Vagina (tissue), 2 donors: Measurements from ENCODE around the gene PKD1L1. TPM values are rescaled to one million over a fixed set of nuclear protein-coding genes. Genes with fewer than 3 reads are reported as not detected.

ENCODE experiments used
- DNase-seq, 2 donors: peaks; one replicate each; pipeline ENCODE4 v3.0.0-alpha.2; 2017; ENCODE audit errors: extremely low spot score in 2 of 2
- H3K27ac ChIP-seq: fragments of 200-600 bp; sonication (generic); one replicate; pipeline ENCODE4 v1.5.1; 2019
- H3K27me3 ChIP-seq: fragments of 200-600 bp; sonication (generic); one replicate; pipeline ENCODE4 v1.5.1; 2019
- H3K36me3 ChIP-seq, 2 donors: fragments of 200-600 bp; sonication (generic); one replicate each; pipeline ENCODE4 v1.5.1; 2017 to 2019
- H3K4me1 ChIP-seq: fragments of 200-600 bp; sonication (generic); one replicate; pipeline ENCODE4 v1.5.1; 2019
- H3K4me3 ChIP-seq, 2 donors: fragments of 200-600 bp; sonication (generic); 1 replicate in 1 of 2; 2 replicates in 1 of 2; pipeline ENCODE4 v1.5.1; 2016 to 2019
- H3K9me3 ChIP-seq: fragments of 200-600 bp; sonication (generic); one replicate; pipeline ENCODE4 v1.5.1; 2019
- CTCF ChIP-seq, 3 experiments: fragments of 450-650 bp in 2 of 3; fragments of 200-600 bp in 1 of 3; sonication (generic) in 1 of 3; IDR thresholded peaks; one replicate each; pipeline ENCODE4 v1.5.1; 2017 to 2019; ENCODE audit warnings: antibody characterized with exemption in 3 of 3, mild to moderate bottlenecking in 2 of 3, moderate library complexity in 2 of 3
- POLR2A ChIP-seq, 2 donors: fragments of 450-650 bp; IDR thresholded peaks; one replicate each; pipeline ENCODE4 v1.6.1; 2017; ENCODE audit warnings: antibody characterized with exemption in 2 of 2, mild to moderate bottlenecking in 2 of 2, moderate library complexity in 2 of 2
- POLR2AphosphoS5 ChIP-seq, 2 donors: sonication (generic); formaldehyde crosslinking; IDR thresholded peaks; one replicate each; pipeline ENCODE4 v1.9.0; 2017; ENCODE audit warnings: antibody characterized with exemption in 2 of 2, mild to moderate bottlenecking in 2 of 2, low read depth in 1 of 2; ENCODE audit not compliant: insufficient read depth in 1 of 2
- intact Hi-C: fragments of 100-400 bp; cut with DNase I; formaldehyde crosslinking; loops from one replicate; pipeline ENCODE4 v1.15.1; 2023
- total RNA-seq: library from RNA; depleted of rRNA; stranded (reverse); fragments of >200 nt; gene quantifications from one replicate; pipeline ENCODE4 v1.2.3, GENCODE V29; 2016

Gene PKD1L1
- total RNA-seq, 1 donor from 2014 or later, result 0.49 TPM

- Histone ChIP-seq H3K4me3 (no peak overlapping the region), H3K27ac (no peak overlapping the region), H3K4me1 (peaks cover 5% of the 10 kb centered on the region), H3K36me3 (no peaks in the 10 kb centered on the region), H3K9me3 (no peaks in the 10 kb centered on the region), H3K27me3 (no peaks in the 10 kb centered on the region)
- no peak for TF ChIP-seq POLR2A (IDR thresholded peaks at IDR 0.05)
- no peak for TF ChIP-seq CTCF (IDR thresholded peaks at IDR 0.05)
- no peak for TF ChIP-seq POLR2AphosphoS5 (IDR thresholded peaks at IDR 0.05; ENCODE audit: insufficient read depth in 1 of 2, low read depth in 1 of 2)
- DNase-seq, result no peak
- intact Hi-C loops, result no loop called here
These were observed 183.5 kb downstream of the PKD1L1 start for GRCh38 chr7:47764746-47765145.

GRCh38 chr7:47763063-47763974, 184.9 kb downstream of the PKD1L1 start:
- H3K27me3 ChIP-seq, result no peaks in the 10 kb centered on the region
- H3K4me1 ChIP-seq, result peaks cover 13% of the 10 kb centered on the region
- H3K36me3 ChIP-seq, result no peaks in the 10 kb centered on the region
- no peak for DNase-seq
- intact Hi-C loops, result no loop called here
- H3K4me3 ChIP-seq, result no peak overlapping the region
- peak in 1 of 2 donors; percentile 14 for TF ChIP-seq POLR2AphosphoS5 (IDR thresholded peaks at IDR 0.05; ENCODE audit: insufficient read depth in 1 of 2, low read depth in 1 of 2)
- TF ChIP-seq POLR2A (IDR thresholded peaks at IDR 0.05), result no peak
- no peak for TF ChIP-seq CTCF (IDR thresholded peaks at IDR 0.05)
- peak overlapping the region; percentile 60 for H3K27ac ChIP-seq
- H3K9me3 ChIP-seq, result no peaks in the 10 kb centered on the region

- H3K27ac ChIP-seq, result peak overlapping the region; percentile 60
- intact Hi-C loops, result no loop called here
- H3K4me3 ChIP-seq, result no peak overlapping the region
- H3K4me1 ChIP-seq, result peaks cover 17% of the 10 kb centered on the region
- no peaks in the 10 kb centered on the region for H3K36me3 ChIP-seq
- H3K27me3 ChIP-seq, result no peaks in the 10 kb centered on the region
- no peaks in the 10 kb centered on the region for H3K9me3 ChIP-seq
- TF ChIP-seq POLR2AphosphoS5 (IDR thresholded peaks at IDR 0.05; ENCODE audit: insufficient read depth in 1 of 2, low read depth in 1 of 2) (no peak), CTCF (IDR thresholded peaks at IDR 0.05) (no peak), POLR2A (IDR thresholded peaks at IDR 0.05) (no peak)
- no peak for DNase-seq
These were observed 185.6 kb downstream of the PKD1L1 start for GRCh38 chr7:47762746-47763062.

GRCh38 chr7:47762207-47762606, 186.1 kb downstream of the PKD1L1 start:
- intact Hi-C loops, result no loop called here
- Histone ChIP-seq H3K27me3 (no peaks in the 10 kb centered on the region), H3K27ac (no peak overlapping the region), H3K4me1 (peaks cover 22% of the 10 kb centered on the region), H3K36me3 (no peaks in the 10 kb centered on the region), H3K4me3 (no peak overlapping the region), H3K9me3 (no peaks in the 10 kb centered on the region)
- TF ChIP-seq CTCF (IDR thresholded peaks at IDR 0.05), result no peak
- no peak for TF ChIP-seq POLR2AphosphoS5 (IDR thresholded peaks at IDR 0.05; ENCODE audit: insufficient read depth in 1 of 2, low read depth in 1 of 2)
- no peak for TF ChIP-seq POLR2A (IDR thresholded peaks at IDR 0.05)
- DNase-seq, result no peak

- peaks cover 25% of the 10 kb centered on the region for H3K4me1 ChIP-seq
- peak overlapping the region; percentile 83 for H3K27ac ChIP-seq
- DNase-seq, result no peak
- no peaks in the 10 kb centered on the region for H3K9me3 ChIP-seq
- intact Hi-C loops, result no loop called here
- no peaks in the 10 kb centered on the region for H3K36me3 ChIP-seq
- no peak for TF ChIP-seq POLR2A (IDR thresholded peaks at IDR 0.05)
- H3K27me3 ChIP-seq, result no peaks in the 10 kb centered on the region
- H3K4me3 ChIP-seq, result no peak overlapping the region
These were observed 189.1 kb downstream of the PKD1L1 start for GRCh38 chr7:47759056-47759706.
